Muscle of arm (tissue), 12 donors: ENCODE measurements around the gene CACNG5. TPM values are rescaled to one million over a fixed set of nuclear protein-coding genes. Genes with fewer than 3 reads are reported as not detected.
A peak's percentile ranks its signal among the peaks of the same experiment; 100 is the strongest.

ENCODE experiments used
- DNase-seq: peaks from one replicate; pipeline ENCODE4 v3.0.0-alpha.2; 2013
- polyA plus RNA-seq, 12 donors: library from polyadenylated mRNA; unstranded; fragments of 120-200 nt; gene quantifications; one replicate each; pipeline ENCODE4 v1.2.1, GENCODE V29; 2013; ENCODE audit not compliant: insufficient read length in 12 of 12

CACNG5 gene
- polyA plus RNA-seq, 12 donors: 0.12 TPM; not detected in 11

DNA sequence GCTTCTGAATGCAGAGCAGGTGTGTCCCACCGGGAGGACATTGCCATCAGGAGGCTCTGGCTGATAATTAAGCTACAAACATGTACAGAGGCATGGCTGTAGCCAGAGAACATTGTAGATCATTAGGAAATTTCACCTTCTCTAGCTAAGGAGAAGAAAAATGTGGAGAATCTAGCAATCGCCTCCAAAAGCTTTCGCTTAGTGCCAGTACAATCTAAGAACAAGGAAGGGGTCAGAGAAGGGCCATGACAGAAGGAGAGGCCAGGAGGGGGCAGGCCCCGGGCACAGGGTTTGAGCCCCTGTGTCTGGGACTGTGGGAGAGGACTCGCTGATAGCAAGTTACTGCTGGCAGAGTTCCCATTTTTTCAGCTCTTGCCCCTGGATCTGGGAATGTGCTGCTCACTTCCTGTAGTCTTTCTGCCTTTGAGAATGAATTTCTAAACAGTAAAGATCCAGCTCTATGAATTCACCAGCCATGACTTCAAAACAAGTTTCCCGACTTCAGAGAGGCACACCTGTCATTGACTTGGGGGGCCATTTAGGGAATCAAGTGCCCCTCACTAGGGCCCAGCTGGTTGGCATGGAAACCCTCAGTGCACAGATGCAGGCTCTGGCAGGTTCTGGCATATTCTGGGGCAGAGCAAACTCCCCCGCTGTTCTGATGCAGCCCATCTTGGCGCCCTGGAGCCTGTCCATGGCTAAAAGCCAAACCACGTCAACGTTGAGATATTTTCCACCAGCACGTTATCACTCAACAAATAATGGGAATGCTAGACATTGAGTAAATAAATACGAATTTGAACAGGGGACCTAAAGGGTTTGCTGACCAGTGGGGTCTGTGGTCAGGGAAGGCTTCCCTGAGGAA, 70.1 kb downstream of the CACNG5 start:
- DNase-seq: peak; percentile 34

DNA sequence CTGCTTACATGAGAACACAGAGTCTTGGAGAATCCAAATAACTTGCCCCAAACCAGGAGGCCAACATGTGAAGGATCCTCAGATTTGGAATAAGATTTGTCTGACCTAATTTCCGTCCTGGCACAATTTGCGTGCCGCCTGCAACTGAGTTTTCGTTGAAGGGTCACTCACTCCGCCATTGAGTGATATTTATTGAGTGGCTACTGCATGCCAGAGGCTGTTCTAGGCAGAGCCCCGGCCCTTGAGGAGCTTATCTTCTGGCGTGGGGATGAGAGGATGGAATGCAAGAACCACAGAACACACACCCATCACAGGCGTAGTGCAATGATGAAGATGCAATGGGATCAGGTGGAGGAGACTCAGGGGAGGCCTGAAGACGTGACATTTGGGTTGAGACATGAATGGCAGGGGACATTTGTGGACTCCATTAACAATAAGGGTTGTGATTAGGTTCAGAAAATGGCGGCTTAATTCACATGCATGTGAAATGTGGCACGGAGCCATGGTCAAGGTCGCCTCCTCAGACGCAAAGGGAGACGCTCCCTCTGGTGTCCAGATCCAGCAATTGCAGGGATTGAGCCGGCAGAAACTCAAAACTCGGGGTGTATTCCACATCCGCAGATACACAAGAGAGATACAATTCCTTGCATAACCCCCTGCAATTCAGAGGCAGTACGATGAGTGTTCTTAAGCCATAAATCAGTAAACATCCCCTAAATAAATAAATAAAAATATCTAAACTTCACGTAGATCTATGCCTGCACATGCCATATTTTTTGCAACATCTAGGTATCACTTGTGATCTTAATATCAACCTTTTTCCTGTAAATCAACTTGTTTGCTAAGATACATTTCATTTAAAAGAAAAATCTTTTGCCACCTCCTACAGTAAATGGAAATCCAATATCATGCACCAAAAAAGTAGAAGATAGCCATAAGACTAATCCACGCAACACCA, 71.7 kb downstream of the CACNG5 start:
- peak; percentile 79 for DNase-seq

DNA sequence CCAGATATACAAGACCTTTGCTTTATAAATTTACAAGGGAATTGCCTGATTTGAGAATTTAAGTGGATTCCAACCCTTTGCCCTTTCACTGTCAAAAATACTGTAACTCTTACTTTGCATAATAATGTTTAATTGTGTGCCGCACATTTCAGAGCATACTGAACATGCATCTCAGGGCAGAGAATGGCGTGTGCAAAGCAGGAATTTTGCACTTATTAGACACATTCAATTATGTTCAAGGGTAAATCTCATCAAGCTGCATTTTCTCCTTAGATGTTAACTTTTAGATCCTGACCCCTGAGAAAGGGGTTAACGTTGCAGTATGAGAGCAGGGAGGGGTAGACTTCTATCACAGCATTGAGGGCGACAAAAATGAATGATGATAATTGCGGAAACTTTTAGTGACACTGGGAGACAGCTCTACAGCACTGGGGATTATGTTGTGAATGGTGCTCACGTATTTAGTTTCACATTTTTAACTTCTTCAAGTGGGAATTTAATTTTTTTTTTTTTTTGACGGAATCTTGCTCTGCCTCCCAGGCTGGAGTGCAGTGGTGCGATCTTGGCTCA, 75.0 kb downstream of the CACNG5 start:
- DNase-seq: no peak

DNA sequence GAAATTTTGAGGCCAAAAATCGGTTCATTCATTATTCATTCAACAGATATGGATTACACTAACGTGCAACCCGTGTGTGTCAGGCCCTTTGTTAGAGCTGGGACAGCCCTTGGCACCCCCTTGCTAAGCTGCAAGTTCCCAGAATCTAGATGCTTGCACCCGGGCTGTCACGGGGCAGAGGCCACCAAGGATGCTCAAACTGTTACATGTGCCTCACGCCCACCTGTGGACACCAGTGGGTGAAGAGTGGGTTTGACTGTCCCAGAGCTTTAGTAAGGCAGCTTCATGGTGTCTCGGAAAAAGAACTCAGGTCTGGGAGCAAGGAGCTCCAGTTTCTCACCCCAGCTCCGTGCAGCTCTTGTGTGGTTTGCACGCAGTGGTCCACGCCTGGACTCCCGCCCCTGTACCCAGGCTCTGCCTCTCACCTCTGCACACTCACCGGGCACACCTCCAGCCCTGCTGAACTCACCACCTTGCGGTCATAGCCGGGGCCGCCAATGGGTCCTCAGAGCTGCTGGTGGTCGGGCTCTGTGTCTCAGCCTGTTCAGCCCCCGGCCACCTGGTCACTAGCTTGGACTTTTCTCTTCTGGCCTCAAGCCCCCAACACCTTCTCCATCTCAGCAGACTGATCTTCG, 75.9 kb downstream of the CACNG5 start:
- no peak for DNase-seq

DNA sequence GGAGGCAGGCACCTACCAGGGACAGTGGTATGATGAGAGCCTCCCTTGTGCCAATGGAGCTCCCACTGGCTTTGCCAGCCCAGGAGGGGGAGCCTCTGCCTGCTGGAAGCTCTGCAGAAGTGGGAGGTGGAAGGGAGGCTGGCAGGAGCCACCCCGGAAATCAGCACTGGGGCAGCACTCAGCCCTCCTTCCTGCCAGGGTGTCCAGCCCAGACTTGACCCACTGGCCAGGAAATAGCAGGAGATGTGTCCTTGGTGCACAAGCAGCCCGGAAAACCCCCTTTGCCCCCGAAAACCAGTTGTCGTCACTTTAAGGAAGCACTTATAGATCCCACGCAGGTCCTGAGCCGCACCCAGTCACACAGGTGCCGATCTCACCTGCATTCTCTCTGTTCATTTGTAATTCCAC, 80.3 kb downstream of the CACNG5 start:
- no peak for DNase-seq

DNA sequence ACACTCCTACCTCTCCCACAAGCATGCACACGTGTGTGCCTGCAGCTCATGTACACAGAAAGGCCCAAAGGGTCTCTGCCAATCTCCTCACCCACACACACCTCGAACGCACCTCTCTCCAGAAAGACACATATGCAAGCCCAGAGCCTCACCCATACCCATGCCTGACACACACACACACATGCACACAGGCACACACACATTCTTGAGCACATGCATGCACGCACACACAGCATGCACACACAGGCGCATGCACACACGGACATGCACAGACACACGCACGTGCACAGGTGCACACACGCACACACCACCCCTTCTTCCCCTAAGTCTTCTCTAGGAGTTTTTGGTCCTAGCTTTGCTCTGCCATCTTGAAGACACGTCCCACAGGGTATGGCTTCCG, 80.9 kb downstream of the CACNG5 start:
- no peak for DNase-seq

DNA sequence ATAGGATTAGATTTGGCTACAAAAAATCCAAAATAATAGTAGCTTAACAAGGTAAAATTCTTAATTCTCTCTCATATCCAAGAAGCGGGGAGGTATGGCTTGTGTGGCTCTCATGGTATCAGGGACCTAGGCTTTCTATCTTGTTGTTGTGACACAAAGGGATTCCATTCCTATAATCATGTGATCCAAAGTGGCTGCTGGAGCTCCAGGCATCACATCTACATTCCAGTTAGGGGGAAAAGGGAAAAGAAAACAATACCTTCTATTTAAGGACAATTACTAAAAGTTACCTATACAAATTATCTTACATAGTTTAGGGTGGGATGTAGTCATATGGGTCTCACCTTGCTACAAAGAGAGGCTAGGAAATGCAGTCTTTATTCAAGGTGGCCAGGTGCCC, 82.0 kb downstream of the CACNG5 start:
- DNase-seq: no peak

DNA sequence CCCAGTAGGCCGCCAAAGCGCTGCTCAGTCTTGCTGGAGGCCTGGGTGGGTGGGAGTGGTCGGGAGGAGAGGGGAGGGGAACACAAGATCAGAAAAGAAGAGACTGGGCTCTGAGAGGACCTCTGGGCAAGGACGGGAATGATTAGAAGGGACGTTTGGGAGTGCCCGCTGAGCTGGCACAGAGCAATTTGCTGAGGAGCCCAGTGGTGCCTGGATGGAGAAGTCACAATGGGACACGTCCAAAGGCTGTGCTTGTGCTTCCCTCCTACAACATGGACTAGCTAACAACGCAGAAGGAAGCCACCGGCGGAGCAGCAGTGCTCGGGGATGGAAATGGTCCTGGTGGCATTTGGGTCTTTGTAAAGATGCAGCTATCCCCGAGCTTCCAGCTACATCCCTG, 84.0 kb downstream of the CACNG5 start:
- DNase-seq: no peak

DNA sequence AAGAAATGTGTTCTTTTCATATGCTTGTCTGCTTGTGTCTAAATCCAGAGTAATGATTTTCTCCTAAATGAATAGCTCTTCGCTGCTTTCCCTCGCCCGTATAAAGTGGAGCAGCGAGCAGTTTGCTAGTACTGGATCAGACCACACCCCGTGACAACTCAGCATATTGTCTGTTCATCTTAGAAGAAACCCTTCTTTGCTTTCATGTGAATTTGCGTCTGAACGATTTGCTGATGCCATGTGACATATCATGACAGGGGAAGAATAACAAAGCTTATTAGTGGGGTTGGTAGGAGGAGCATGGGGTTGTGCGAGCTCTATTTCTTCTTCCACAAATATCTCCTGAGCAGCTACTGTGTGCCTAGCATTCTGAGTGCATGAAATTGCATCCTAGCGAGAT, 85.5 kb downstream of the CACNG5 start:
- no peak for DNase-seq

DNA sequence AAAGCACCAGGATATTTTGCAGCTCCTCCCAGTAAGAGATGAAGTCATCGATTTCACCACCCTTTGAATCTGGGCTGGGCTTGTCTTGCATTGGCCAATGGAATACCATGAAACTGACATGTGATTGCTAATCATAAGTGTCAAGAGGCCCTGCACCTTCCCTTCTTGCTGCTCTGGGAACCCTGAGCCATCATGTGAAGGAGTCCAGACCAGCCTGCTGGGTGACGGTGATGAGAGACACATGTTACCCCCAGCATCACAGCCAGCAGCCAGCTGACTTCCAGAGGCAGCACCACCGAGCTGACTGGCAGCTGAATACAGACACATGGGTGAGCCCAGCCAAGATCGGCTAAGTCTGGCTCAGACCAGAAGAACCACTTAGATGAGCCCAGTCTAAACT, 86.0 kb downstream of the CACNG5 start:
- DNase-seq: no peak

DNA sequence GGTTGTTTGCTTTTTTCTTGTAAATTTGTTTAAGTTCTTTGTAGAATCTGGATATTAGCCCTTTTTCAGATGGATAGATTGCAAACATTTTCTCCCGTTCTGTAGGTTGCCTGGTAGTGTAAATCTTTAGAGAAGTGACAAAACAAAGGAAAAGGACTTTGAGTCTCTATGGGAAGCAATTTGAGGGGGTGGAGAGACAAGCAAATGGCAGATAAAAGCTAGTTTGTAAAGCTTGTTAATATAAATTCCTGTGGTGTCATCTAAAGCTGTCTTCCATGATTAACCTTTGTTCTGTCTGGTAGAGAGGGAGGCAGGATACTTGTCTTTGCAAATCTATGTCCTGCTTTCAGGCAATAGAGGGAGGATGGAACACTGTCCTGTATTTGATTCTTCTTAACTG, 89.0 kb downstream of the CACNG5 start:
- DNase-seq: no peak

DNA sequence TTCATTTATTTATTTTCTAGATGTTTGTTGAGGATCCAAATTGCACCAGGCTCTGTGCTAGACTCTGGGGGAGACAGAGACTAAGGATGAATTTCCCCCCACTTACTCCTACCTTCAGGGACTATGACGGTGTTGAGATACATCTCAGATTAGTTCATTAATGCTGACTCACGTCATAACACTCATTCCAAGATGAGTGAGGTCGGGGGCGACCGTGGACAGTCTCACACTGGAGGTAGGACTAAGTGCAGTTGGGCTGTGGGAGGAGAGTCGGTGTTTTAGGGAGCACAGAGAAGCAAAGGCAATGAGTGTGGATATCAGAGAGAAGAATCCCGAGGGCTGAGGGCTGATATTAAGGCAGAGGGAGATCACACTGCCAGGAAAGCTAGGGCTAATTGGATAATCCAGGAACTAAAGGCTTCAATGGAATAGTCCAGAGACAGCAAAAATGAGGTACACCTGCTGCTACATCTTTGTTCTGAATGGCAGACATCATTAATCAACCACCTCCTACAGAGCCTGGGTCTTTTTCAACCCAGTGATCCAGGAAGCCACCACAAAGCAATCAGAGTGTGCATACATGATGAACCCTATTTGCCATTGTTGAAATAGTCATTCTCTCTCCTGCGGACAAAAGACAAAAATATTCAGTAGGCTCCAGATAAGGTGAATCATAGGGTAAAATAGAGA, 91.0 kb downstream of the CACNG5 start:
- DNase-seq: no peak

DNA sequence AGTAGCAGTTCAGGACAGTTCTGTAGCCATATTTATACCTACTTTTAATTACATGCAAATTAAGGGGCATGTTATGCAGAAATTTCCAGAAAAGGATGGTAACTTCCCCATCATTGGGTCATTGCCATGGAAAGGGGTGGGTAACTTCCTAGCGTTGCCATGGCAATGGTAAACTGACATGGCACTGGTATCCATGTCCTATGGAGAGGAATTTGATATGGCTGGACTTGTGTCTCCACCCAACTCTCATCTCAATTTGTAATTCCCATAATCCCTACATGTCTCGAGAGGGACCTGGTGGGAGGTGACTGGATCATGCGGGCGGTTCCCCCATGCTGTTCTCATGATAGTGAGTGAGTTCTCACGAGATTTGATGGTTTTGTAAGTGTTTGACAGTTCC, 94.0 kb downstream of the CACNG5 start:
- DNase-seq: no peak

DNA sequence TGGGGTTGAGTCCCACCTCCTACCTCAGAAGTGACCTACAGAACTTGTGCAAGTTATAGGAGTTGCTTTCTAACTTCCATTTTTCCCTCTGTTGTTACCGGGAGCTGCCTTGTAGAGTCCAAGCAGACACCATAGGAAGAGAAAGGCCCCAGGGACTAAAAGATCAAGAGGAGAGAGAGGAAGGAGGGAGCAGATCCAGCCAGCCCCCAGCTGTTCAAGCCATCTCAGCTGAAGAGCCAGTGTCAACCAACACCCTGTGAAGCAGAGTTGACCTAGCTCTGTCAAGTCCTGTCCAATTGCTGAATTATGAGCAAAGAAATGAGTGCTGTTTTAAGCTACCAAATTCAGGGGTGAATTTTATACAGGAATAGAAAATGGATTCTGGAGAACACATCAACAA, 94.7 kb downstream of the CACNG5 start:
- no peak for DNase-seq

DNA sequence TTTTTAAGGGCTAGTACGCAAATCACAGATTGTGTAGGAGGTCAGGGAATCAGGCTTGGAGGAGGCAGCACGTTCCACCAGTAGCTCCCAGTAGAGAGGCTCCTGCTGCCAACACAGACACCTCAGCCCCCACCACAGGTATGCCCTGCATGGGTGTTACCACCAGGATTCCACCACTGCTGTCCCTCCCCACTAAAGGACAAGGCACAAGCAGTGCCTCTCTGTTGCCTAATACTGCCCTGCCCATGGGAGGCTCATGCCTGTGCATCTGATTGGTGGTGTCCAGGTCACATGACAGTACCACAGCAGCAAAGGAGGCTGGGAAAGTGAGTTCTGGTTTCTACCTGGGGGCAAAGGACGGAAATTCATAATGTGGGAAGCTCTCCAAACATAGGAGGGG, 96.0 kb downstream of the CACNG5 start:
- no peak for DNase-seq

DNA sequence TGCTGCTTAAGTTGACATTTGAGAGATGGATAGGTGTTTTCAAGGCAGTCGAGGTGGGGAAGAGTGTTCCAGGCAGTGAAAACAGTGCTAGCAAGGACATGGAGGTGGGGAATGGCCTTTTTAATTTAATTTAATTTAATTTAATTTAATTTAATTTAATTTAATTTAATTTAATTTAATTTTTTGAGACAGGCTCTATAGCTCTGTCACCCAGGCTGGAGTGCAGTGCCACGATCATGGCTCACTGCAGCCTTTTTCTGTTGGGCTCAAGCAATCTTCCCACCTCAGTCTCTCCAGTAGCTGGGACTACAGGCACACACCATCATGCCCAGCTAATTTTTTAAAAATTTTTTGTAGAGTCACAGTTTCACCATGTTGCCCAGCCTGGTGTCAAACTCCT, 97.4 kb downstream of the CACNG5 start:
- no peak for DNase-seq

DNA sequence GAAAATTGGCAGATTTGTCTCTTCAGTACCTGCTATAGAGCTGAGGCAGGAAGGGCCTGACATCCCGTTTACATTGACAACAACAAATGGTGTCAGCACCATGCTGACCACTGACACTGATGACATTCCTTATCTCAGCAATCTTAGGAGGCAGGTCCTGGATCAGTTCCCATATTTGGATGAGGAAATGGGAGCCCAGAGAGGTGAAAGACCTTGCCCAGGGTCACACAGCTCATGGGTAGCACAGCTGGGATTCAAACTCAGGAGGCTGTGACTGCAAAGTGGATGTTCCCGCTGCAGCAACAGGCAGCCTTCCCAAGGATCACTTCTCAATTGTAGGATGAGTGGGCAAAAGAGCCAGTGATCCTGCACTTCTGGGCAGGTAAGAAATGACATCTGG, 99.1 kb downstream of the CACNG5 start:
- no peak for DNase-seq
